NB4 (cell line): ENCODE results near the gene PRICKLE2.

Source experiments
- DNase-seq: peaks from one replicate; pipeline ENCODE4 v3.0.0; 2010; ENCODE audit warnings: low read depth
- H3K4me3 ChIP-seq: one replicate; pipeline ENCODE4 v1.5.1; 2011; ENCODE audit warnings: mild to moderate bottlenecking, low read depth, low read length, moderate library complexity
- CTCF ChIP-seq: IDR thresholded peaks from one replicate; pipeline ENCODE4 v1.5.1; 2012; ENCODE audit warnings: low read depth, low read length
- MAX ChIP-seq: IDR thresholded peaks from 2 replicates; pipeline ENCODE4 v1.6.1; 2011; ENCODE audit warnings: low read depth, low read length
- MYC ChIP-seq: IDR thresholded peaks from 2 replicates; pipeline ENCODE4 v1.6.1; 2011; ENCODE audit warnings: low read depth, low read length
- POLR2A ChIP-seq: IDR thresholded peaks from 2 replicates; pipeline ENCODE4 v1.6.1; 2011; ENCODE audit warnings: mild to moderate bottlenecking; ENCODE audit not compliant: insufficient read length; ENCODE audit errors: extremely low read depth

PRICKLE2 gene

GRCh38 chr3:64257100-64257755 is 32.0 kb upstream of the PRICKLE2 start:
- no peak for DNase-seq
- no peak overlapping the region for H3K4me3 ChIP-seq
- no peak for TF ChIP-seq CTCF
- TF ChIP-seq MAX, result no peak
- TF ChIP-seq POLR2A, result no peak
- no peak for TF ChIP-seq MYC

DNA sequence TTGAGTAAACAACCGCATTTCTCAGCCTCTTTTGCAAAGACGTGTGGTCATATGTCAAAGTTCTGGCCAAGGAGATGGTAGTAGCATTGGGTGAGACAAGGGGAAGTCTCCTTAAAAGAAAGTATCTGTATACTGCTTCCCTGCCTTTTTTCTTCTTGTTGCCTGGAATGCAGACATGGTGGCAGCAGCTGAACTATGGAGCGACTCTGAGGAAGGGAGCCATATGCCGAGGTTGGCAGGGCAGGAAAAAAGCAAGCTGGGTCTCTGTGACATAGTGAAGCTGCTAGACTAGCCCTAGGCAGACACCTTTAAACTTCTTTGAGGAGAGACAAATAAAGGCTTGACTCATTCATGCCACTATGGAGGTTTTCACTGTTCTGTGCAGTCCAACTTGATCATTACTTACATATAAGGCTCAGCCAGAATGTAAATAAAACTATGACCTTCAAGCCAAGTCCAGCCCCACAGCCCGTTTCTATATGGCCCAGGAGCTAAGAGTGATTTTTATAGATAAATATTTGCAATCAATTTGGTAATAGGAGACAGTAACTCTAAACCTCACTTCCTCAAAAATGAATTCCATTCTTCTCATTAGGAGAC is 30.6 kb upstream of the PRICKLE2 start:
- no peak overlapping the region for H3K4me3 ChIP-seq
- no peak for DNase-seq
- TF ChIP-seq MAX, result no peak
- no peak for TF ChIP-seq CTCF
- TF ChIP-seq POLR2A, result no peak
- TF ChIP-seq MYC, result no peak

- no peak for DNase-seq
- TF ChIP-seq MYC (no peak), POLR2A (no peak), MAX (no peak), CTCF (no peak)
- no peak overlapping the region for H3K4me3 ChIP-seq
Observed at GRCh38 chr3:64254443-64254842, 29.2 kb upstream of the PRICKLE2 start.

- TF ChIP-seq MYC, result no peak
- TF ChIP-seq POLR2A, result no peak
- no peak for TF ChIP-seq CTCF
- TF ChIP-seq MAX, result no peak
- DNase-seq, result no peak
- H3K4me3 ChIP-seq, result no peak overlapping the region
Observed at GRCh38 chr3:64253689-64254088, 28.4 kb upstream of the PRICKLE2 start.

DNA sequence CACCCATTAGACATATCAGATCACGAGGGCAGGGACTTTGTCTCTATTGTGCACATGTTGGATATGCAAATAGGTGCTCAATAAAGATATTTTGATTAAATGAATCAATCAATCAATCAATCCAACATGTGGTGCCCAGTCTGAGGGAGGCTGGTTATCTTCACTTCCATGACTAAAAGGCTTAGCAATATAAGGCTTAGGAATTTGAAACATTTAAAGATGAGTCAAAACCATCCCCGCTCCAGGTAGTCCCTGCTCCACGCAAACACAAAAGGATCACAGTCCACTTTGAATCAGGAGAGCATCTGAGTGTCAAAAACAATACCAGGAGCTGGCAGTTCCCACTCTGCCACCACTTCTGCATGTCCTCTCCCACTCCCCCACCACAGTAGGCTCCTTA is 25.8 kb upstream of the PRICKLE2 start:
- H3K4me3 ChIP-seq, result no peak overlapping the region
- no peak for TF ChIP-seq POLR2A
- no peak for TF ChIP-seq MYC
- TF ChIP-seq MAX, result no peak
- TF ChIP-seq CTCF, result no peak
- no peak for DNase-seq
